ENCODE data around the gene VWA7. TPM values are rescaled to one million over a fixed set of nuclear protein-coding genes. Genes with fewer than 3 reads are reported as not detected.

VWA7 gene
- total and polyA plus RNA-seq, 12 donors: 0.17 to 8.1 (median 0.68) TPM

DNA sequence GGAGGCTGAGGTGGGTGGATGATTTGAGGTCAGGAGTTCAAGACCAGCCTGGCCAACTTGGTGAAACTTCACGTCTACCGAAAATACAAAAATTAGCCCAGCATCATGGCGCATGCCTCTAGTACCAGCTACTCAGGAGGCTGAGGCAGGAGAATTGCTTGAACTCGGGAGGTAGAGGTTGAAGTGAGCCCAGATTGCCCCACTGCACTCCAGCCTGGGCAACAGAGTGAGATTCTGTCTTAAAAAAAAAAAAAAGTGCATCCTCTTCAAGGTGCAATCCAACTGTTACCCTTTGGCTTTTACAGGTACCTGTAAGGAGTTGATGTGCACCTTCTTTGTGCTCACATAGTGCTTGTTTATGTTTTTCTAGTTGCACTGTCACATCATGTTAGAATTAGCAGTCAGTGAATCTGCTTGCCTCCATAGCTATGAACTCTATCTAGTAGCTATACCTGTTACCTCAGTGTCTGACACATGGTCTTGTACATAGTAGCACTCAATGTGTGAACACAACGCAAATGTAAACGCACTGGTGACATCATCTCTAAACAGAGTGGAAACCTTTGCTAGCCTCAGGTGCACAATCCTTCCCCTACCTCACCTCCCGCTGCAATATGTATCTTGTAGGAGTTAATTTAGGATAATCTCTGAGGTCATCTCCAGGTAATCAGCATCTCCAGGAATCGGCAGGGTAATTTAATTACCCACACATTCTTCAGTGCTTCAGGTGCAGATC lies 27.7 kb downstream of the VWA7 start:
- H3K27me3 ChIP-seq: no peaks in the 10 kb centered on the region
- no peaks in the 10 kb centered on the region for H3K36me3 ChIP-seq (replicated peaks in 1 of 2)
- H3K4me3 ChIP-seq: no peak overlapping the region
- H3K9me3 ChIP-seq (replicated peaks in 1 of 3): no peaks in the 10 kb centered on the region
- H3K27ac ChIP-seq: no peak overlapping the region
- intact Hi-C loops (cut with DNase I): no loop called here
- no peak for TF ChIP-seq POLR2A (IDR thresholded peaks at IDR 0.05)
- TF ChIP-seq, protein P1, sequence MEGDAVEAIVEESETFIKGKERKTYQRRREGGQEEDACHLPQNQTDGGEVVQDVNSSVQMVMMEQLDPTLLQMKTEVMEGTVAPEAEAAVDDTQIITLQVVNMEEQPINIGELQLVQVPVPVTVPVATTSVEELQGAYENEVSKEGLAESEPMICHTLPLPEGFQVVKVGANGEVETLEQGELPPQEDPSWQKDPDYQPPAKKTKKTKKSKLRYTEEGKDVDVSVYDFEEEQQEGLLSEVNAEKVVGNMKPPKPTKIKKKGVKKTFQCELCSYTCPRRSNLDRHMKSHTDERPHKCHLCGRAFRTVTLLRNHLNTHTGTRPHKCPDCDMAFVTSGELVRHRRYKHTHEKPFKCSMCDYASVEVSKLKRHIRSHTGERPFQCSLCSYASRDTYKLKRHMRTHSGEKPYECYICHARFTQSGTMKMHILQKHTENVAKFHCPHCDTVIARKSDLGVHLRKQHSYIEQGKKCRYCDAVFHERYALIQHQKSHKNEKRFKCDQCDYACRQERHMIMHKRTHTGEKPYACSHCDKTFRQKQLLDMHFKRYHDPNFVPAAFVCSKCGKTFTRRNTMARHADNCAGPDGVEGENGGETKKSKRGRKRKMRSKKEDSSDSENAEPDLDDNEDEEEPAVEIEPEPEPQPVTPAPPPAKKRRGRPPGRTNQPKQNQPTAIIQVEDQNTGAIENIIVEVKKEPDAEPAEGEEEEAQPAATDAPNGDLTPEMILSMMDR (IDR thresholded peaks at IDR 0.05): no peak
- 93 to 95% (median 94%) methylated on average over 8 of the region's 8 CpGs for WGBS, 4 donors
- DNase-seq: no peak
- H3K4me1 ChIP-seq (replicated peaks in 1 of 2): no peaks in the 10 kb centered on the region

GRCh38 chr6:31744422-31744821 lies 32.7 kb downstream of the VWA7 start:
- Histone ChIP-seq H3K4me1 (replicated peaks in 1 of 2) (peaks cover 6 to 12% of the 10 kb centered on the region in 2 donors), H3K36me3 (replicated peaks in 1 of 2) (no peaks in the 10 kb centered on the region), H3K27ac (no peak overlapping the region), H3K9me3 (replicated peaks in 1 of 3) (no peaks in the 10 kb centered on the region), H3K4me3 (no peak overlapping the region), H3K27me3 (no peaks in the 10 kb centered on the region)
- DNase-seq: no peak
- WGBS, 4 donors: 53 to 92% (median 72%) methylated on average over 1 of the region's 1 CpG
- no peak for TF ChIP-seq POLR2A (IDR thresholded peaks at IDR 0.05)
- TF ChIP-seq, protein P1 (IDR thresholded peaks at IDR 0.05): no peak
- intact Hi-C loops (cut with DNase I): no loop called here

- Histone ChIP-seq H3K27me3 (no peaks in the 10 kb centered on the region), H3K9me3 (replicated peaks in 1 of 3) (no peaks in the 10 kb centered on the region), H3K27ac (no peak overlapping the region), H3K4me3 (no peak overlapping the region), H3K36me3 (replicated peaks in 1 of 2) (no peaks in the 10 kb centered on the region), H3K4me1 (replicated peaks in 1 of 2) (peaks cover 10 to 24% of the 10 kb centered on the region in 2 donors)
- WGBS, 4 donors: 91 to 95% (median 94%) methylated on average over 3 of the region's 3 CpGs
- intact Hi-C loops (cut with DNase I): no loop called here
- TF ChIP-seq, protein P1 (IDR thresholded peaks at IDR 0.05): no peak
- TF ChIP-seq POLR2A (IDR thresholded peaks at IDR 0.05): no peak
- no peak for DNase-seq
Measured at GRCh38 chr6:31742894-31743293, 34.2 kb downstream of the VWA7 start.

DNA sequence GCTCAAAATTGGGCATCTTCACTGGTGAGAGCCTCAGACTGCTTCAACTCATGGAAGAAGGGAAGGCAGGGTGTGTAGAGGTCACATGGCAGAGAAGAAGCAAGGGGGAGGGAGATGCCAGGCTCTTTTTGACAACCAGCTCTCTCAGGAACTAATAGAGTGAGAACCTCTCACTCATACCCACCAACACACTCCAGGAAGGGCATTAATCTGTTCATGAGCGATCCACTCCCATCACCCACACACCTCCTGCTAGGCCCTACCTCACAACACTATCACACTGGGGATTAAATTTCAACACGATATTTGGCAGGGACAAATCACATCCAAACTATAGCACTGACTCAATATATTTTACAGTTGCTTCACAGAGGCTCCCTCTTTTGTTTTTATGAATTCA lies 35.3 kb downstream of the VWA7 start:
- no peak for DNase-seq
- Histone ChIP-seq H3K9me3 (replicated peaks in 1 of 3) (no peaks in the 10 kb centered on the region), H3K4me1 (replicated peaks in 1 of 2) (peaks cover 10 to 35% of the 10 kb centered on the region in 2 donors), H3K27me3 (no peaks in the 10 kb centered on the region), H3K36me3 (replicated peaks in 1 of 2) (no peaks in the 10 kb centered on the region), H3K27ac (no peak overlapping the region), H3K4me3 (no peak overlapping the region)
- 89 to 96% (median 91%) methylated on average over 2 of the region's 2 CpGs for WGBS, 4 donors
- intact Hi-C loops (cut with DNase I): no loop called here
- no peak for TF ChIP-seq POLR2A (IDR thresholded peaks at IDR 0.05)
- TF ChIP-seq, protein P1 (IDR thresholded peaks at IDR 0.05): no peak
